IMR-90 (cell line): ENCODE data around the gene TM9SF4. TPM values are rescaled to one million over a fixed set of nuclear protein-coding genes. Genes with fewer than 3 reads are reported as not detected.
A peak's percentile ranks its signal among the peaks of the same experiment; 100 is the strongest.

Experiments
- ATAC-seq: fragments of 200-7000 bp; cut with Tn5 transposase; 2 replicates; pipeline ENCODE4 v1.9.1; 2020; ENCODE audit warnings: low read depth, mild to moderate bottlenecking, moderate library complexity
- BruUV-seq: library from RNA; stranded (reverse); fragments of 400-500 nt; replicated peaks from 2 replicates; lab custom pipeline; 2021; lab: Mats Ljungman, UMichigan
- CTCF ChIA-PET: fragments of 300-600 bp; formaldehyde crosslinking; extraction: SDS; loops from one replicate; lab custom pipeline; 2021; ENCODE audit warnings: antibody characterized with exemption; lab: Yijun Ruan, JAX
- POLR2A ChIA-PET: fragments of 300-600 bp; sonication (Branson Sonifier 250); formaldehyde crosslinking; loops from one replicate; lab custom pipeline; 2022; ENCODE audit warnings: antibody characterized with exemption; ENCODE audit not compliant: unreplicated experiment; lab: Charles Lee
- DNase-seq: peaks from one replicate; pipeline ENCODE4 v3.0.0; 2013
- H2AFZ ChIP-seq: replicated peaks from 2 replicates; pipeline ENCODE3; 2013; ENCODE audit warnings: low read length, mild to moderate bottlenecking; ENCODE audit not compliant: poor library complexity
- H2AK5ac ChIP-seq: 2 replicates; pipeline ENCODE4 v1.6.1; 2013; ENCODE audit warnings: low read depth, low read length, inconsistent platforms
- H2AK9ac ChIP-seq: replicated peaks from 2 replicates; pipeline ENCODE3; 2013; ENCODE audit warnings: mild to moderate bottlenecking, low read depth, low read length, moderate library complexity; ENCODE audit not compliant: poor library complexity
- H2BK120ac ChIP-seq: 2 replicates; pipeline ENCODE4 v1.6.1; 2013; ENCODE audit warnings: low read depth, low read length, inconsistent platforms
- H2BK15ac ChIP-seq: 3 replicates; pipeline ENCODE4 v1.6.1; 2013; ENCODE audit warnings: low read depth, low read length, inconsistent platforms
- H2BK20ac ChIP-seq: 2 replicates; pipeline ENCODE4 v1.6.1; 2013; ENCODE audit warnings: low read depth, mild to moderate bottlenecking, inconsistent platforms, low read length, moderate library complexity
- H2BK5ac ChIP-seq: 2 replicates; pipeline ENCODE4 v1.6.1; 2013; ENCODE audit warnings: mild to moderate bottlenecking, low read depth, low read length, inconsistent platforms; ENCODE audit not compliant: poor library complexity, severe bottlenecking
- H3K14ac ChIP-seq: replicated peaks from 2 replicates; pipeline ENCODE4 v1.6.1; 2013; ENCODE audit warnings: low read depth, low read length, inconsistent platforms
- H3K18ac ChIP-seq: 2 replicates; pipeline ENCODE4 v1.6.1; 2013; ENCODE audit warnings: low read depth, low read length, control low read depth
- H3K23ac ChIP-seq: 2 replicates; pipeline ENCODE4 v1.6.1; 2013; ENCODE audit warnings: low read depth, low read length, inconsistent platforms
- H3K27ac ChIP-seq: 2 replicates; pipeline ENCODE4 v1.5.1; 2013; ENCODE audit warnings: mild to moderate bottlenecking, control low read depth, low read length; ENCODE audit not compliant: insufficient read depth
- H3K27me3 ChIP-seq: 2 replicates; pipeline ENCODE4 v1.6.1; 2013; ENCODE audit warnings: low read length; ENCODE audit not compliant: control insufficient read depth, insufficient read depth
- H3K36me3 ChIP-seq: 2 replicates; pipeline ENCODE4 v1.6.1; 2013; ENCODE audit warnings: low read length, mixed read lengths; ENCODE audit not compliant: control insufficient read depth, insufficient read depth
- H3K4ac ChIP-seq: 2 replicates; pipeline ENCODE4 v1.6.1; 2013; ENCODE audit warnings: low read depth, low read length, inconsistent platforms
- H3K4me1 ChIP-seq: 2 replicates; pipeline ENCODE4 v1.6.1; 2013; ENCODE audit warnings: low read length, mixed read lengths; ENCODE audit not compliant: control insufficient read depth, insufficient read depth
- H3K4me2 ChIP-seq: 2 replicates; pipeline ENCODE4 v1.6.1; 2013; ENCODE audit warnings: low read depth, mild to moderate bottlenecking, control low read depth, low read length, moderate library complexity
- H3K4me3 ChIP-seq: 2 replicates; pipeline ENCODE4 v1.5.1; 2013; ENCODE audit warnings: low read depth, mild to moderate bottlenecking, control low read depth, low read length, moderate library complexity; ENCODE audit not compliant: insufficient read depth
- H3K56ac ChIP-seq: 2 replicates; pipeline ENCODE4 v1.6.1; 2013; ENCODE audit warnings: low read length, inconsistent platforms; ENCODE audit not compliant: insufficient read depth; ENCODE audit errors: extremely low read depth
- H3K79me1 ChIP-seq, 2 experiments: 2 replicates each; pipeline ENCODE4 v1.6.1; 2013; ENCODE audit warnings: low read length in 2 of 2, inconsistent platforms in 1 of 2, low read depth in 1 of 2
- H3K9ac ChIP-seq: 2 replicates; pipeline ENCODE4 v1.6.1; 2013; ENCODE audit warnings: low read depth, low read length, control low read depth
- H3K9me1 ChIP-seq: 2 replicates; pipeline ENCODE4 v1.6.1; 2013; ENCODE audit warnings: low read length, inconsistent platforms; ENCODE audit not compliant: insufficient read depth
- H3K9me3 ChIP-seq: 2 replicates; pipeline ENCODE4 v1.6.1; 2013; ENCODE audit warnings: low read length; ENCODE audit not compliant: control insufficient read depth, insufficient read depth
- H4K20me1 ChIP-seq: 2 replicates; pipeline ENCODE4 v1.6.1; 2013; ENCODE audit warnings: low read length, inconsistent platforms; ENCODE audit not compliant: insufficient read depth
- H4K5ac ChIP-seq: 2 replicates; pipeline ENCODE4 v1.6.1; 2013; ENCODE audit warnings: mild to moderate bottlenecking, low read depth, low read length, control low read depth
- H4K8ac ChIP-seq, 2 experiments: 2 replicates each; pipeline ENCODE4 v1.6.1; 2013; ENCODE audit warnings: low read depth in 2 of 2, low read length in 2 of 2, control low read depth in 1 of 2, inconsistent platforms in 1 of 2
- H4K91ac ChIP-seq: 2 replicates; pipeline ENCODE4 v1.6.1; 2013; ENCODE audit warnings: low read depth, low read length, inconsistent platforms; ENCODE audit not compliant: insufficient read depth
- BHLHE40 ChIP-seq: fragments of 150-350 bp; IDR thresholded peaks from 2 replicates; pipeline ENCODE4 v1.6.1; 2016; ENCODE audit warnings: mild to moderate bottlenecking, low read depth, low read length
- CEBPB ChIP-seq: IDR thresholded peaks from 2 replicates; pipeline ENCODE4 v1.6.1; 2012; ENCODE audit warnings: low read depth, low read length, improper control_type of control experiment
- CHD1 ChIP-seq: IDR thresholded peaks from 2 replicates; pipeline ENCODE4 v1.6.1; 2012; ENCODE audit warnings: low read depth, low read length, improper control_type of control experiment
- FOS ChIP-seq: fragments of 150-350 bp; IDR thresholded peaks from 2 replicates; pipeline ENCODE4 v1.6.1; 2016; ENCODE audit warnings: low read depth, low read length
- MAFK ChIP-seq: IDR thresholded peaks from 2 replicates; pipeline ENCODE4 v1.6.1; 2012; ENCODE audit warnings: low read depth, low read length, improper control_type of control experiment
- MAZ ChIP-seq: IDR thresholded peaks from 2 replicates; pipeline ENCODE4 v1.6.1; 2012; ENCODE audit warnings: low read depth, mild to moderate bottlenecking, low read length, improper control_type of control experiment, moderate library complexity, borderline replicate concordance
- MXI1 ChIP-seq: IDR thresholded peaks from 2 replicates; pipeline ENCODE4 v1.6.1; 2012; ENCODE audit warnings: low read depth, mild to moderate bottlenecking, low read length, moderate library complexity, borderline replicate concordance
- NFE2L2 ChIP-seq: fragments of 150-350 bp; IDR thresholded peaks from 2 replicates; pipeline ENCODE4 v1.6.1; 2016; ENCODE audit warnings: low read depth, mild to moderate bottlenecking, low read length
- POLR2A ChIP-seq: IDR thresholded peaks from 2 replicates; pipeline ENCODE4 v1.6.1; 2012; ENCODE audit warnings: mild to moderate bottlenecking, low read depth, low read length
- RAD21 ChIP-seq: IDR thresholded peaks from 2 replicates; pipeline ENCODE4 v1.6.1; 2012; ENCODE audit warnings: low read length, improper control_type of control experiment
- RCOR1 ChIP-seq: IDR thresholded peaks from 2 replicates; pipeline ENCODE4 v1.6.1; 2012; ENCODE audit warnings: mild to moderate bottlenecking, low read length, improper control_type of control experiment; ENCODE audit not compliant: insufficient replicate concordance
- RFX5 ChIP-seq: IDR thresholded peaks from 2 replicates; pipeline ENCODE4 v1.8.0; 2012; ENCODE audit warnings: low read depth, mild to moderate bottlenecking, low read length, moderate library complexity
- SMC3 ChIP-seq: fragments of 150-350 bp; IDR thresholded peaks from 2 replicates; pipeline ENCODE4 v1.6.1; 2016; ENCODE audit warnings: low read depth, mild to moderate bottlenecking, antibody characterized with exemption, low read length, moderate library complexity
- WGBS, 2 experiments: methylation state at CpG; one replicate each; pipeline versions ENCODE4 v1.1.5 to v1.1.7; 2013; ENCODE audit warnings: missing lambda C conversion rate in 2 of 2; ENCODE audit not compliant: insufficient read length in 1 of 2; ENCODE audit errors: extremely low coverage in 2 of 2; 5-methylcytosine and 5-hydroxymethylcytosine counted together
- dilution Hi-C: fragments of 300-500 bp; cut with HindIII; formaldehyde crosslinking; loops from one replicate; pipeline ENCODE4 v1.14.3; 2018; ENCODE audit warnings: low sequenced_read_pairs; ENCODE audit not compliant: unreplicated experiment
- in situ Hi-C: fragments of 300-500 bp; cut with MboI; formaldehyde crosslinking; loops from 3 replicates; pipeline ENCODE4 v1.14.3; 2019; ENCODE audit warnings: low sequenced_read_pairs, inconsistent platforms, mixed read lengths
- intact Hi-C: fragments of 100-400 bp; cut with micrococcal nuclease; formaldehyde crosslinking; loops from 2 replicates; pipeline ENCODE4 v1.10.0; 2022
- polyA plus RNA-seq, 3 experiments: library from polyadenylated mRNA; depleted of rRNA; stranded (reverse); fragments of >200 nt; gene quantifications; 2 replicates each; pipeline ENCODE4 v1.2.3, GENCODE V29; 2012; ENCODE audit warnings: low replicate concordance in 1 of 3
- total RNA-seq: library from RNA; depleted of rRNA; stranded (reverse); fragments of >200 nt; gene quantifications from 2 replicates; pipeline ENCODE4 v1.2.3, GENCODE V29; 2012
- TF ChIP-seq, protein P1 (sequence below): fragments of 150-350 bp; IDR thresholded peaks from 2 replicates; pipeline ENCODE4 v1.6.1; 2016; ENCODE audit warnings: low read depth, mild to moderate bottlenecking, low read length, moderate library complexity, borderline replicate concordance
- TF ChIP-seq, protein P2 (sequence below): fragments of 150-350 bp; IDR thresholded peaks from 2 replicates; pipeline ENCODE4 v1.6.1; 2017; ENCODE audit warnings: mild to moderate bottlenecking, antibody characterized with exemption, low read length, low read depth
- TF ChIP-seq, protein P3 (sequence below): conservative IDR thresholded peaks from 2 replicates; pipeline ENCODE4 v1.5.1; 2012; ENCODE audit warnings: mild to moderate bottlenecking, low read depth, low read length, improper control_type of control experiment

TM9SF4 gene
- total and polyA plus RNA-seq, 2 of the 4 experiments (the other 2 are of a cell fraction): 35.3 to 59.1 TPM

DNA sequence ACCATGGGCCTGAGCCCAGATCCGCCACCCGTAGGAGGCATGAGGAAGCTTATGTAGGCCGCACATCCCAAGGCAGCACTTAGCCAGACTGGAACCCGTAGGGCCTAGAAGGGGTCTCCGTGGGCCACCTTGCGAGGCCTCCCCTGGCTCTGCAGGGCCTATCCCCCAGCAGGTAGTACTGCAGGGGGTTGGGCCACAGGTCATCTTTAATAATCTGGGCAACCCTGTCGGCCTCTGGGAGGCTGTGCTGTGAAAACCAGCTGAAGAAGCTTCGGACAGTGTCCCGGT, 79.6 kb downstream of the TM9SF4 start:
- H3K18ac ChIP-seq: no peak overlapping the region
- H3K9me3 ChIP-seq: no peaks in the 10 kb centered on the region
- H3K4me2 ChIP-seq: no peak overlapping the region; the same call in 1 of the 2 replicates
- H3K14ac ChIP-seq: peak overlapping the region; percentile 91
- no TSS peak for BruUV-seq
- ATAC-seq: no peak
- dilution Hi-C loops: no loop called here
- H3K4ac ChIP-seq: peak overlapping the region; percentile 88; the same call in 1 of the 2 replicates
- peak overlapping the region; percentile 93 for H2AFZ ChIP-seq
- H4K91ac ChIP-seq: peak overlapping the region; percentile 73; the same call in 1 of the 2 replicates
- WGBS, 2 experiments: no CpG with 5 or more reads among the region's 9 CpGs
- H4K20me1 ChIP-seq: no peaks in the 10 kb centered on the region
- ChIA-PET POLR2A (no interaction called here), CTCF (no interaction called here)
- peaks cover 1% of the 10 kb centered on the region; the same call in 1 of the 2 replicates for H3K36me3 ChIP-seq
- 0 out of 2 replicates have a peak overlapping the region, but pooled peaks have one; percentile 93 for H4K5ac ChIP-seq
- peak overlapping the region; percentile 97 to 100; a peak in 2 of 4 replicates for H4K8ac ChIP-seq
- H3K56ac ChIP-seq: no peak overlapping the region
- H2AK5ac ChIP-seq: peak overlapping the region; percentile 64
- TF ChIP-seq, protein P1, sequence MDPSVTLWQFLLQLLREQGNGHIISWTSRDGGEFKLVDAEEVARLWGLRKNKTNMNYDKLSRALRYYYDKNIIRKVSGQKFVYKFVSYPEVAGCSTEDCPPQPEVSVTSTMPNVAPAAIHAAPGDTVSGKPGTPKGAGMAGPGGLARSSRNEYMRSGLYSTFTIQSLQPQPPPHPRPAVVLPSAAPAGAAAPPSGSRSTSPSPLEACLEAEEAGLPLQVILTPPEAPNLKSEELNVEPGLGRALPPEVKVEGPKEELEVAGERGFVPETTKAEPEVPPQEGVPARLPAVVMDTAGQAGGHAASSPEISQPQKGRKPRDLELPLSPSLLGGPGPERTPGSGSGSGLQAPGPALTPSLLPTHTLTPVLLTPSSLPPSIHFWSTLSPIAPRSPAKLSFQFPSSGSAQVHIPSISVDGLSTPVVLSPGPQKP: no peak
- TF ChIP-seq, protein P2, sequence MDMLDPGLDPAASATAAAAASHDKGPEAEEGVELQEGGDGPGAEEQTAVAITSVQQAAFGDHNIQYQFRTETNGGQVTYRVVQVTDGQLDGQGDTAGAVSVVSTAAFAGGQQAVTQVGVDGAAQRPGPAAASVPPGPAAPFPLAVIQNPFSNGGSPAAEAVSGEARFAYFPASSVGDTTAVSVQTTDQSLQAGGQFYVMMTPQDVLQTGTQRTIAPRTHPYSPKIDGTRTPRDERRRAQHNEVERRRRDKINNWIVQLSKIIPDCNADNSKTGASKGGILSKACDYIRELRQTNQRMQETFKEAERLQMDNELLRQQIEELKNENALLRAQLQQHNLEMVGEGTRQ: no peak
- TF ChIP-seq FOS: no peak
- no peak for TF ChIP-seq BHLHE40
- no peak for TF ChIP-seq RCOR1
- TF ChIP-seq MAZ: no peak
- TF ChIP-seq NFE2L2: no peak
- no peak for TF ChIP-seq CHD1
- no peak for TF ChIP-seq MXI1
- no peak for TF ChIP-seq SMC3
- TF ChIP-seq, protein P3, sequence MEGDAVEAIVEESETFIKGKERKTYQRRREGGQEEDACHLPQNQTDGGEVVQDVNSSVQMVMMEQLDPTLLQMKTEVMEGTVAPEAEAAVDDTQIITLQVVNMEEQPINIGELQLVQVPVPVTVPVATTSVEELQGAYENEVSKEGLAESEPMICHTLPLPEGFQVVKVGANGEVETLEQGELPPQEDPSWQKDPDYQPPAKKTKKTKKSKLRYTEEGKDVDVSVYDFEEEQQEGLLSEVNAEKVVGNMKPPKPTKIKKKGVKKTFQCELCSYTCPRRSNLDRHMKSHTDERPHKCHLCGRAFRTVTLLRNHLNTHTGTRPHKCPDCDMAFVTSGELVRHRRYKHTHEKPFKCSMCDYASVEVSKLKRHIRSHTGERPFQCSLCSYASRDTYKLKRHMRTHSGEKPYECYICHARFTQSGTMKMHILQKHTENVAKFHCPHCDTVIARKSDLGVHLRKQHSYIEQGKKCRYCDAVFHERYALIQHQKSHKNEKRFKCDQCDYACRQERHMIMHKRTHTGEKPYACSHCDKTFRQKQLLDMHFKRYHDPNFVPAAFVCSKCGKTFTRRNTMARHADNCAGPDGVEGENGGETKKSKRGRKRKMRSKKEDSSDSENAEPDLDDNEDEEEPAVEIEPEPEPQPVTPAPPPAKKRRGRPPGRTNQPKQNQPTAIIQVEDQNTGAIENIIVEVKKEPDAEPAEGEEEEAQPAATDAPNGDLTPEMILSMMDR: no peak
- no peak for TF ChIP-seq POLR2A
- TF ChIP-seq RAD21: no peak
- no peak for TF ChIP-seq MAFK
- TF ChIP-seq RFX5: no peak
- TF ChIP-seq CEBPB: no peak
- no peak for DNase-seq
- H2BK15ac ChIP-seq: no peak overlapping the region
- H3K27me3 ChIP-seq: no peaks in the 10 kb centered on the region
- H3K9ac ChIP-seq: no peak overlapping the region
- H3K4me1 ChIP-seq: peaks cover 8% of the 10 kb centered on the region
- no peak overlapping the region for H2BK120ac ChIP-seq
- no peak overlapping the region for H2BK20ac ChIP-seq
- H2BK5ac ChIP-seq: no peak overlapping the region
- in situ Hi-C loops: no loop called here
- peaks cover 4 to 21% of the 10 kb centered on the region in 2 experiments; a peak in 2 of 4 replicates for H3K79me1 ChIP-seq
- H2AK9ac ChIP-seq: no peak overlapping the region
- no peak overlapping the region for H3K23ac ChIP-seq
- H3K4me3 ChIP-seq: no peak overlapping the region
- no peak overlapping the region for H3K27ac ChIP-seq
- intact Hi-C loops: no loop called here
- H3K9me1 ChIP-seq: peaks cover 18% of the 10 kb centered on the region
